ENCODE data around the gene FRMD1.

Gene FRMD1

DNA sequence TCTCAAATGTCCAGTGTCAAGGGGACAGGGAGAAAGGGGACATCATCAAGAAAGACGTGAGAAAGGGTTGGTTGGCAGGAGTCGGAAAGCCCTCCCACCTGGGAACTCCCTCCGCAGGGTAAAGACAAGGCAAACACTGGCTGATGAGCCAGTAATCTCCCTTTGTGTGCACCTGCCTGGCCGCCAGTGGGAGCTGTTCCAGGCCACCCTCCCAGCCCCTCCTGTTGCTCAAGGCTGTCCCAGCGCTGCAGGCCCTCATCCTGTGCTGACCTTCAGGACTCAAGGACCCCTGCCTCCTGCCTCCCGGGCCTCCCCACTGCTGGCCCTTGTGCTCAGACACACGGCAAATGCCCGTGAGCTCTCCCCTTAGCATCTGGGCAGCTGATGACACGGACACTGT, 7.4 kb downstream of the FRMD1 start:
- Histone ChIP-seq H3K36me3 (no peaks in the 10 kb centered on the region), H3K4me1 (ENCODE audit: control insufficient read depth in 1 of 2, insufficient read depth in 1 of 2, low read depth in 1 of 2, low read length in 1 of 2) (no peaks in the 10 kb centered on the region), H3K4me3 (ENCODE audit: low read depth in 1 of 2, low read length in 1 of 2) (no peak overlapping the region), H3K27ac (no peak overlapping the region), H3K27me3 (no peaks in the 10 kb centered on the region), H3K9me3 (no peaks in the 10 kb centered on the region)
- no peak for TF ChIP-seq CTCF (IDR thresholded peaks at IDR 0.05)

GRCh38 chr6:168070804-168071203, 8.2 kb downstream of the FRMD1 start:
- no peak overlapping the region for H3K27ac ChIP-seq
- no peaks in the 10 kb centered on the region for H3K4me1 ChIP-seq (ENCODE audit: control insufficient read depth in 1 of 2, insufficient read depth in 1 of 2, low read depth in 1 of 2, low read length in 1 of 2)
- H3K27me3 ChIP-seq, result no peaks in the 10 kb centered on the region
- H3K9me3 ChIP-seq, result no peaks in the 10 kb centered on the region
- no peaks in the 10 kb centered on the region for H3K36me3 ChIP-seq
- no peak for TF ChIP-seq CTCF (IDR thresholded peaks at IDR 0.05)
- no peak overlapping the region for H3K4me3 ChIP-seq (ENCODE audit: low read depth in 1 of 2, low read length in 1 of 2)

DNA sequence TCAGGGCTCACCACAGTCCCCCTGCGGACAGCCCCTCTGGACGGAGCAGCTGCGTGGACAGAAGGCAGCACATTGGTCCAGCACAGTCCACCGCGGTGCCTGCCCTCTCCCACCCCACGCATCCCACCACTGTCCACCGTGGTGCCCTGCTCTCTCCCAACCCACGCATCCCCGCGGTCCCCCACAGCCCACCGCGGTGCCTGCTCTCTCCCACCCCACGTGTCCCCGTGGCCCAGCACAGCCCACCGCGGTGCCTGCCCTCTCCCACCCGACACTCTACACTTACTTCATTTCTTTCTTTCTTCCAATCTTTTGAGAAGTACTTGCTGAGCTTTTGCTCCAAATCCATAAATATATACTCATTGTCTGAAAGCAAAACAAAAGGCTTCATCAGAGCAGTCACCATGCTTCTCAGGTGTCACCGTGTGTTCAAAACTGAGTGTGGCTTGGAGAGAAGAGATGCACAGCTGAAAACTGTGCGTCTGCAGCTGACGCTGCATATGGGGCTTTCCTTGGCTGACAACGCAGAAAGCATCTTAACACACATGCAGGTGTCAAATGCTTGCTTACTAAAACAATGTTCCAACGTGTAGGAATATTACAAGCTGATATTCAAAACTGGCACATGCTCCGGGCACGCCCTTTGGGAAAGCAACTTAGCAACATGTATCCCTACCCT, 11.8 kb downstream of the FRMD1 start:
- Histone ChIP-seq H3K27me3 (no peaks in the 10 kb centered on the region), H3K9me3 (no peaks in the 10 kb centered on the region), H3K36me3 (no peaks in the 10 kb centered on the region), H3K4me3 (ENCODE audit: low read depth in 1 of 2, low read length in 1 of 2) (no peak overlapping the region), H3K27ac (no peak overlapping the region), H3K4me1 (ENCODE audit: control insufficient read depth in 1 of 2, insufficient read depth in 1 of 2, low read depth in 1 of 2, low read length in 1 of 2) (no peaks in the 10 kb centered on the region)
- TF ChIP-seq CTCF (IDR thresholded peaks at IDR 0.05), result no peak

DNA sequence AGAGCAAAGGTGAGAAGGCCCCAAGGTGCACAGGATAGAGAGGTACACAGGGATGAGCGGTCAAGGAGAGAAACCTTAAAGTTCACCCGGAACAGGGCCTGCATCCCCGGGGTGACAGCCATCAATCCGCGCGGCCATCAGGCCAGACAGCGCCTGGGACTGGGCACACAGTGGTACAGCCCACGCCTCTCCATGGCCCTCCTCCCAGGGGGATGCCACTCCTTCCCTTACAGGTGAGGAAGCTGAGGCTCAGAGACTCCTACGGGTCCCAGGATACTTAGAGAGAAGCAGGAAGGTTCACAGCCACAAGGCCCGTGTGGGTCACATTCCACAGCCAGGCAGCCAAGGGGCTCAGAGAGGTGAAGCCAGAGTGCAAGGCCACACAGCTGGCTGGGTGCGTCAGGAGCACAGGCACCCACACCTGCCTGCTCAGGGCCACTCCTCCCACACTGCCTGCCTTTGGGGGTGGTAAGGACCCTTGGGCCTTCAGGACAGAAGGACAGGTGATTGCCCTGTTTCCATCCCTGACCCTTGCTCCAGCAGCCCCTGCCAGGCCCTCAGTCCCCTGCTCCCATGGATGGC, 14.7 kb downstream of the FRMD1 start:
- Histone ChIP-seq H3K4me3 (ENCODE audit: low read depth in 1 of 2, low read length in 1 of 2) (no peak overlapping the region), H3K9me3 (no peaks in the 10 kb centered on the region), H3K27ac (no peak overlapping the region), H3K4me1 (ENCODE audit: control insufficient read depth in 1 of 2, insufficient read depth in 1 of 2, low read depth in 1 of 2, low read length in 1 of 2) (no peaks in the 10 kb centered on the region), H3K27me3 (no peaks in the 10 kb centered on the region), H3K36me3 (no peaks in the 10 kb centered on the region)
- no peak for TF ChIP-seq CTCF (IDR thresholded peaks at IDR 0.05)

- Histone ChIP-seq H3K4me1 (ENCODE audit: control insufficient read depth in 1 of 2, insufficient read depth in 1 of 2, low read depth in 1 of 2, low read length in 1 of 2) (no peaks in the 10 kb centered on the region), H3K27me3 (no peaks in the 10 kb centered on the region), H3K9me3 (no peaks in the 10 kb centered on the region), H3K36me3 (no peaks in the 10 kb centered on the region), H3K27ac (no peak overlapping the region), H3K4me3 (ENCODE audit: low read depth in 1 of 2, low read length in 1 of 2) (no peak overlapping the region)
- TF ChIP-seq CTCF (IDR thresholded peaks at IDR 0.05), result no peak
These were observed 15.6 kb downstream of the FRMD1 start for GRCh38 chr6:168063431-168063830.

Measured in neutrophil (primary cell).